GM18861 (cell line): ENCODE measurements around the gene ABCE1.
"Not testable (repeated sequence)": the region's sequence is repeated elsewhere in the genome, so short reads cannot be mapped to it uniquely, and the experiment has no call there.

Source experiments
- ATAC-seq: cut with Tn5 transposase; IDR thresholded peaks from one replicate; pipeline ENCODE4 v1.9.1; 2021; ENCODE audit not compliant: unreplicated experiment

Gene ABCE1

GRCh38 chr4:145102619-145103018 is 4.5 kb downstream of the ABCE1 start:
- ATAC-seq = no peak

GRCh38 chr4:145103496-145103895 is 5.4 kb downstream of the ABCE1 start:
- no peak for ATAC-seq

- ATAC-seq = no peak
These were observed 9.0 kb downstream of the ABCE1 start for GRCh38 chr4:145107126-145107525.

- no peak for ATAC-seq
These were observed 10.0 kb downstream of the ABCE1 start for GRCh38 chr4:145108128-145108527.

- ATAC-seq = no peak
These were observed 27.3 kb downstream of the ABCE1 start for GRCh38 chr4:145125396-145125795.

GRCh38 chr4:145130130-145130529 is 32.0 kb downstream of the ABCE1 start:
- ATAC-seq = no peak

GRCh38 chr4:145130788-145131399 is 32.8 kb downstream of the ABCE1 start:
- ATAC-seq = no peak

- ATAC-seq = no peak
These were observed 33.7 kb downstream of the ABCE1 start for GRCh38 chr4:145131848-145132247.

GRCh38 chr4:145132511-145133098 is 34.5 kb downstream of the ABCE1 start:
- ATAC-seq = peak; percentile 87

- not testable (repeated sequence) for ATAC-seq
These were observed 38.1 kb downstream of the ABCE1 start for GRCh38 chr4:145136219-145136618.

- no peak for ATAC-seq
These were observed 50.9 kb downstream of the ABCE1 start for GRCh38 chr4:145148980-145149379.

- ATAC-seq = no peak
These were observed 55.2 kb downstream of the ABCE1 start for GRCh38 chr4:145153181-145153903.

GRCh38 chr4:145153904-145154298 is 55.8 kb downstream of the ABCE1 start:
- ATAC-seq = no peak

- ATAC-seq = peak; percentile 66
These were observed 56.5 kb downstream of the ABCE1 start for GRCh38 chr4:145154573-145154972.

- ATAC-seq = no peak
These were observed 57.3 kb downstream of the ABCE1 start for GRCh38 chr4:145155268-145155870.

- ATAC-seq = no peak
These were observed 58.9 kb downstream of the ABCE1 start for GRCh38 chr4:145156986-145157385.

GRCh38 chr4:145161549-145161948 is 63.4 kb downstream of the ABCE1 start:
- no peak for ATAC-seq

- ATAC-seq = no peak
These were observed 69.8 kb downstream of the ABCE1 start for GRCh38 chr4:145167887-145168286.

GRCh38 chr4:145168581-145169187 is 70.6 kb downstream of the ABCE1 start:
- ATAC-seq = no peak

- ATAC-seq = no peak
These were observed 72.1 kb downstream of the ABCE1 start for GRCh38 chr4:145170223-145170622.

- ATAC-seq = no peak
These were observed 73.8 kb downstream of the ABCE1 start for GRCh38 chr4:145171911-145172310.
